ENCODE data around the gene SDK1.

DNA sequence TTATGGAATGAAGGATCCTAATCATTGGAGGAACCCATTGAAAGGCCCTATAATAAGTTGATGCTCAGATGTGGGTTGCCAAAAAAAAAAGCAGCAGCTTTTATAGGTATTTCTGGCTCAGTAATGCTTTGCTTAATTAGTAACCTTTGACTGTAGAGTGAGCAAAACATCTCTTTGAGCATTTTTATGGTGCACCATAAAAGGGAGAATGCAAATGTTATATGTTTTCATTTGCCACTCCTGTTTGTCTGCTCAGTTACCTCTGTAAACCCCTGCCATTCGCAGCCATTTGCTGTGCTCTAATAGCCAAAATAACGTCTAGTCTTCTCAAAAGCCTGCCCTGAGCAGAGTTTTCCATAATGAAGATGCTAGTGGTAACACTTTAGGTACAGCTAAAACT, 792.0 kb downstream of the SDK1 start:
- TF ChIP-seq EZH2 (IDR thresholded peaks at IDR 0.05; ENCODE audit: insufficient read depth, poor library complexity, severe bottlenecking): no peak
- TF ChIP-seq EZH2phosphoT487 (IDR thresholded peaks at IDR 0.05; ENCODE audit: insufficient read depth, low read depth): no peak

All from GM23248 (cell line).